Type B pancreatic cell (in vitro differentiated cells): ENCODE data around the gene C3orf20. TPM values are rescaled to one million over a fixed set of nuclear protein-coding genes. Genes with fewer than 3 reads are reported as not detected.

Source experiments
- DNase-seq: peaks from one replicate; pipeline ENCODE4 v3.0.0; 2021; ENCODE audit warnings: mixed read lengths; ENCODE audit not compliant: unreplicated experiment; ENCODE audit errors: extremely low spot score
- H3K27ac Mint-ChIP-seq: 2 replicates; pipeline ENCODE4 v1.8.0; 2021; ENCODE audit warnings: mild to moderate bottlenecking, mixed read lengths
- H3K27me3 Mint-ChIP-seq: 2 replicates; pipeline ENCODE4 v1.8.0; 2021; ENCODE audit warnings: mixed read lengths
- H3K36me3 Mint-ChIP-seq: 2 replicates; pipeline ENCODE4 v1.8.0; 2021; ENCODE audit warnings: mixed read lengths
- H3K4me1 Mint-ChIP-seq: one replicate; pipeline ENCODE4 v1.8.0; 2021; ENCODE audit warnings: mixed read lengths; ENCODE audit not compliant: unreplicated experiment
- H3K4me3 Mint-ChIP-seq: 2 replicates; pipeline ENCODE4 v1.8.0; 2021; ENCODE audit warnings: mild to moderate bottlenecking, mixed read lengths
- H3K9me3 Mint-ChIP-seq: 2 replicates; pipeline ENCODE4 v1.8.0; 2021; ENCODE audit warnings: mixed read lengths
- CTCF ChIP-seq: fragments of 200-600 bp; sonication (generic); conservative IDR thresholded peaks from 2 replicates; pipeline ENCODE4 v1.5.0; 2021; ENCODE audit warnings: antibody characterized with exemption, mild to moderate bottlenecking
- total RNA-seq: library from RNA; stranded (reverse); gene quantifications from 2 replicates; pipeline ENCODE4 v1.2.1, GENCODE V29; 2021; ENCODE audit warnings: low replicate concordance

Gene C3orf20
- total RNA-seq, 1 donor from 2014 or later = 0.24 TPM

- DNase-seq = no peak
- TF ChIP-seq CTCF = no peak
- no peak overlapping the region for H3K4me3 Mint-ChIP-seq
- peaks cover 56% of the 10 kb centered on the region for H3K27me3 Mint-ChIP-seq
- H3K36me3 Mint-ChIP-seq = no peaks in the 10 kb centered on the region
- peaks cover 25% of the 10 kb centered on the region for H3K4me1 Mint-ChIP-seq
- H3K9me3 Mint-ChIP-seq = no peaks in the 10 kb centered on the region
- no peak overlapping the region for H3K27ac Mint-ChIP-seq
These were observed 121.1 kb downstream of the C3orf20 start for GRCh38 chr3:14795996-14796395.

DNA sequence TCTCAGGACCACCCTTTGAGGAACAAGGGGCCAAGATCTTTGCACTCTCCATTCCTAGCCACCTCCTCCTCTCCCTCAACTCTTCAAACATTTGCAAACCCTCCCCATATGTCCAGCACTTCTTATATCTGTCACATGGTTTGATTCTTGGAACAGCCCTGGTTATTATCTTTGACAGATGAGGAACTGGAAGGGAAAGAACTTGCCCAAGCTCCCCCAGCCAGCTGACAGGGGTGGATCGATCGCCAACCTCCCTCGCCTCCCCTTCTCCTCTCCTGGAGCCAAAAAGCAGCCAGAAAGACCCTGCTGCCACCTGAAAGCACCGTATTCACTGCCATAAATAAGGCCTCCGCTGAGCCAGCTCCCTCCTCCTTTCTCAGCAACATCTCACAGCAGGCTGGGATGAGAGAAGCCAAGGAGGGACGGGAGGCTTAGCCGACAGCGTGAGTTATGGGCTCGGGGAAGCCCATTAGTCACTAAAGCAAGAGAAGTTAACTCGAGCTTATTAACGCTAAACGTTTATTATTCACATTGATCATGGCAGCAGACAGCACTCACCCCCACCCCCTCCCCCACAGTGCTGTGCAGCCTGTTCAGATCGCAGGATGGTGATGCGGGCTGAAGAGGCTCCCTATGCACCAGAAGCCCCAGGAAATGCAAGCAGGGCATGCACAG is 121.6 kb downstream of the C3orf20 start:
- H3K36me3 Mint-ChIP-seq = no peaks in the 10 kb centered on the region
- no peaks in the 10 kb centered on the region for H3K9me3 Mint-ChIP-seq
- DNase-seq = no peak
- TF ChIP-seq CTCF = no peak
- peaks cover 56% of the 10 kb centered on the region for H3K27me3 Mint-ChIP-seq
- peaks cover 19% of the 10 kb centered on the region for H3K4me1 Mint-ChIP-seq
- no peak overlapping the region for H3K4me3 Mint-ChIP-seq
- no peak overlapping the region for H3K27ac Mint-ChIP-seq

DNA sequence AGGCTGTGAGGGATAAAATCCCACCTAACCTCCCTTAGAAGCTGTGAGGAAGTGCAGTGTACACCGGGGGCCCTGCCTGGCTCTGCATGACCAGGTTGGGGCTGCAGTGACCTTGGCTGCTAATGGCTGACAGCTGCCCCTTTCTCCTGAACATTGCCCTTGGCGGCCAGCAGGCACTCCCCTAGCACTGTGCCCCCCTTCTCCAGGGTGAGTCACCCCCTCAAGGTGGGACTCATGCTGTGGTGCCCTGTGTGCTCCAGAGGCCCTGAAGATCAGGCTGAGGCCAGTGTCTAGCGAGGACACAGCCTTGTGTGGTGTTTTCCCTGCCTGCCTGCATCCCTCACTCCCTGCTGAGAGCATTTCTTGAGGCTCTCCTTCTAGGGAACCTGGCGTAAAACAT is 122.8 kb downstream of the C3orf20 start:
- H3K27me3 Mint-ChIP-seq = peaks cover 63% of the 10 kb centered on the region
- peaks cover 18% of the 10 kb centered on the region for H3K4me1 Mint-ChIP-seq
- TF ChIP-seq CTCF = no peak
- no peak for DNase-seq
- H3K4me3 Mint-ChIP-seq = no peak overlapping the region
- no peaks in the 10 kb centered on the region for H3K36me3 Mint-ChIP-seq
- no peak overlapping the region for H3K27ac Mint-ChIP-seq
- no peaks in the 10 kb centered on the region for H3K9me3 Mint-ChIP-seq

DNA sequence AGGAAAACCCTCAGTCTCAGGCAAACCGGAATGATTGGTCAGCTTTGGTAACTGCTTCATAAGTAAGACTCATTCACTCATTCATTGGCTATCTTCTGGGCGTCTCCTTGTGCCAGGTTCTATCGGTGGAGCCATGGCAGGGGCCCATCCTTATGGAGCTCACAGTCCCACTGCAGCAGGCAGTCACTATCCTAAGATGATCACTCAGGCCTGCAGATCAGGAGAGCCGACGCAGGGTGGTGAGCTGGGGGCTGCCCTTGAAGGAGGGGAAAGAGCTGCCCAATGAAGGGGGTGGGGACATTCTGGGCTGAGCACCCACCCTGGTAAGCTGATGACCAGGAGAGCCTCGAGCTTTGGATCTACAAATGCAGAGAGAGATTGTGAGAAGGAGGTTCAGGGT is 123.3 kb downstream of the C3orf20 start:
- H3K27me3 Mint-ChIP-seq = peaks cover 65% of the 10 kb centered on the region
- no peak for TF ChIP-seq CTCF
- peaks cover 17% of the 10 kb centered on the region for H3K4me1 Mint-ChIP-seq

GRCh38 chr3:14799146-14799545 is 124.2 kb downstream of the C3orf20 start:
- H3K27me3 Mint-ChIP-seq = peaks cover 69% of the 10 kb centered on the region
- no peaks in the 10 kb centered on the region for H3K9me3 Mint-ChIP-seq
- no peak for DNase-seq
- no peak overlapping the region for H3K27ac Mint-ChIP-seq
- TF ChIP-seq CTCF = no peak
- H3K4me3 Mint-ChIP-seq = no peak overlapping the region
- H3K4me1 Mint-ChIP-seq = peaks cover 22% of the 10 kb centered on the region
- H3K36me3 Mint-ChIP-seq = no peaks in the 10 kb centered on the region

More for the DNA sequence above, 123.3 kb downstream of the C3orf20 start:
- no peak overlapping the region for H3K4me3 Mint-ChIP-seq
- no peak for DNase-seq
- H3K9me3 Mint-ChIP-seq = no peaks in the 10 kb centered on the region
- no peaks in the 10 kb centered on the region for H3K36me3 Mint-ChIP-seq
- H3K27ac Mint-ChIP-seq = no peak overlapping the region
